ENCODE measurements around the gene OSGEP.

OSGEP gene

GRCh38 chr14:20486684-20487395 is 32.2 kb upstream of the OSGEP start:
- ChIA-PET POLR2A (no interaction called here), CTCF (interaction anchor here (1.1 to 1.3 kb wide), 3 partner anchors 14 to 122 kb away, joined by 3 to 6 read pairs (median 4); no protein-coding TSS in a partner anchor)
- no peak overlapping the region for H3K4me3 ChIP-seq (ENCODE audit: low read depth, low read length)
- no peak for DNase-seq (ENCODE audit: low read depth, low spot score)
- TF ChIP-seq, protein P1, sequence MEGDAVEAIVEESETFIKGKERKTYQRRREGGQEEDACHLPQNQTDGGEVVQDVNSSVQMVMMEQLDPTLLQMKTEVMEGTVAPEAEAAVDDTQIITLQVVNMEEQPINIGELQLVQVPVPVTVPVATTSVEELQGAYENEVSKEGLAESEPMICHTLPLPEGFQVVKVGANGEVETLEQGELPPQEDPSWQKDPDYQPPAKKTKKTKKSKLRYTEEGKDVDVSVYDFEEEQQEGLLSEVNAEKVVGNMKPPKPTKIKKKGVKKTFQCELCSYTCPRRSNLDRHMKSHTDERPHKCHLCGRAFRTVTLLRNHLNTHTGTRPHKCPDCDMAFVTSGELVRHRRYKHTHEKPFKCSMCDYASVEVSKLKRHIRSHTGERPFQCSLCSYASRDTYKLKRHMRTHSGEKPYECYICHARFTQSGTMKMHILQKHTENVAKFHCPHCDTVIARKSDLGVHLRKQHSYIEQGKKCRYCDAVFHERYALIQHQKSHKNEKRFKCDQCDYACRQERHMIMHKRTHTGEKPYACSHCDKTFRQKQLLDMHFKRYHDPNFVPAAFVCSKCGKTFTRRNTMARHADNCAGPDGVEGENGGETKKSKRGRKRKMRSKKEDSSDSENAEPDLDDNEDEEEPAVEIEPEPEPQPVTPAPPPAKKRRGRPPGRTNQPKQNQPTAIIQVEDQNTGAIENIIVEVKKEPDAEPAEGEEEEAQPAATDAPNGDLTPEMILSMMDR (IDR thresholded peaks at IDR 0.05; ENCODE audit: insufficient read depth, low read length, missing control alignments), result no peak

DNA sequence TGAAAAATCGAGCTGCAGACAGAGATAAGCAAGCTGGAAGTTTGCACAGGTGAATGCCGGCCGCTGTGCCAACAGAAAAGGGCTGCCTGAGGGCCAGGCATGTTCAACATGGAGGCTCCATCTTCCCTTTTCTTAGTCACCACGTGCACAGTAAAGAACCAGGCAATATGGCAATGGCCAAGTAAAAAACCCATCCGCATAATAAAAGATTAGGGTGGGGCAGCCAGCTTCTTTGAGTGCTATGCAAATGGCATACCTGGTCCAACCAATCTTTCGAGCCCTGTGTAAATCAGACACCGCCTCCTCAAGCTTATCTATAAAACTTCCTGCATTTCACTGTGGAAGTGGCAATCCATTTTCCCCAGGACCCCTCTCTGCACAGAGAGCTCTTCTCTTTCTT is 31.3 kb upstream of the OSGEP start:
- ChIA-PET CTCF (interaction anchor here (1.1 kb wide), 1 partner anchor 123 kb away, joined by 3 read pairs; no protein-coding TSS in a partner anchor), POLR2A (no interaction called here)
- H3K4me3 ChIP-seq (ENCODE audit: low read depth, low read length), result no peak overlapping the region
- DNase-seq (ENCODE audit: low read depth, low spot score), result no peak
- TF ChIP-seq, protein P1 (IDR thresholded peaks at IDR 0.05; ENCODE audit: insufficient read depth, low read length, missing control alignments), result no peak

DNA sequence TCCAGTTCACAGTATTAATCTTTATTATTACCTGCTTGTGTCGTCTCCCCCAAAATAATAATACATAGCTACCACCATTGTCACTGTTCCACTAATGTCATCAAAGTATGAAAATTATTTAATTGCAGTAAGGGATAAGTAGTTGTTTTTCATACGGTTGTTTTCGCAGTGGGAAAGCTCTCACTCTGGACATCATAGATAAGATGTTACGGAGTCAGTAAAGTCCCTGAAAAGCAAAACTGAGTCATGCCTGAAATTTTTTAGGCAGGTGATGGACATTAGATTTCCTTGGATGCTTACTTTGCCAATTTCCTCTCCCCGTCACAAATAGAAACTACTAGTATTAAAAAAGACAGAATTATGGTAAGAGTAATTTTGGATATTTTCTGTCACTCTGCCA is 27.8 kb upstream of the OSGEP start:
- TF ChIP-seq, protein P1 (IDR thresholded peaks at IDR 0.05; ENCODE audit: insufficient read depth, low read length, missing control alignments), result no peak
- POLR2A ChIA-PET, result no interaction called here
- CTCF ChIA-PET, result no interaction called here
- no peak overlapping the region for H3K4me3 ChIP-seq (ENCODE audit: low read depth, low read length)
- DNase-seq (ENCODE audit: low read depth, low spot score), result no peak

DNA sequence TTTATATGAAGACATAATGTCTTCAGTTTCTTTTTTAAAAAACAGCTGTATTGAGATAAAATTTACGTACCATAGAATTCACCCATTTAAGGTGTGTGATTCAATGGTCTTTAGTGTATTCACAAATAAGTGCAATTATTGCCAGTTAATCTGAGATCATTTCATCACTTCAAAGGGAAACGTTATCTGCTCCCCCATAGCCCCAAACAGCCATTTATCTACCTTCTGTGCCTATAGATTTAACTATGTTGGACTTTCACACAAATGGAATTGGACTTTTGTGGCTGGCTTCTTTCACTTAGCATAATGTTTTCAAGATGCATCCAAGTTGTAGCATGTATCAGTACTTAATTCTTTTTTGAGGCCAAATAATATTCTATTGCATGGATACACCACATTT is 24.3 kb upstream of the OSGEP start:
- ChIA-PET CTCF (interaction anchor here (1.0 kb wide), 1 partner anchor 52 kb away, joined by 3 read pairs; no protein-coding TSS in a partner anchor), POLR2A (interaction anchor here (1.0 to 1.4 kb wide), 2 partner anchors 9 to 10 kb away, joined by 3 to 5 read pairs; no protein-coding TSS in a partner anchor)
- TF ChIP-seq, protein P1 (IDR thresholded peaks at IDR 0.05; ENCODE audit: insufficient read depth, low read length, missing control alignments), result no peak
- no peak for DNase-seq (ENCODE audit: low read depth, low spot score)
- H3K4me3 ChIP-seq (ENCODE audit: low read depth, low read length), result no peak overlapping the region

- POLR2A ChIA-PET, result interaction anchor here (1.4 kb wide), 1 partner anchor 8 kb away, joined by 5 read pairs; no protein-coding TSS in a partner anchor
- H3K4me3 ChIP-seq (ENCODE audit: low read depth, low read length), result no peak overlapping the region
- TF ChIP-seq, protein P1 (IDR thresholded peaks at IDR 0.05; ENCODE audit: insufficient read depth, low read length, missing control alignments), result no peak
- CTCF ChIA-PET, result no interaction called here
- no peak for DNase-seq (ENCODE audit: low read depth, low spot score)
Observed at GRCh38 chr14:20477211-20477876, 22.7 kb upstream of the OSGEP start.

GRCh38 chr14:20476776-20477175 is 22.2 kb upstream of the OSGEP start:
- TF ChIP-seq, protein P1 (IDR thresholded peaks at IDR 0.05; ENCODE audit: insufficient read depth, low read length, missing control alignments), result no peak
- no peak for DNase-seq (ENCODE audit: low read depth, low spot score)
- POLR2A ChIA-PET, result interaction anchor here (1.6 kb wide), 1 partner anchor 15 kb away, joined by 4 read pairs; the partner anchor contains the start of gene PIP4P1
- CTCF ChIA-PET, result interaction anchor here (1.5 kb wide), 1 partner anchor 15 kb away, joined by 3 read pairs; the partner anchor contains the start of gene PIP4P1
- H3K4me3 ChIP-seq (ENCODE audit: low read depth, low read length), result no peak overlapping the region

All from AG04449 (cell line).